CD4-positive, alpha-beta T cell treated with Interleukin-4 for 4 hours (primary cell): ENCODE measurements around the gene P2RY6.

Source experiments
- DNase-seq: peaks from one replicate; pipeline ENCODE4 v3.0.0-alpha.2; 2020

Gene P2RY6

GRCh38 chr11:73237471-73238290 is 34.5 kb upstream of the P2RY6 start:
- DNase-seq, result no peak

- DNase-seq, result no peak
These were observed 33.0 kb upstream of the P2RY6 start for GRCh38 chr11:73239111-73239521.

- DNase-seq, result no peak
These were observed 32.5 kb upstream of the P2RY6 start for GRCh38 chr11:73239571-73240189.

GRCh38 chr11:73240190-73240781 is 31.9 kb upstream of the P2RY6 start:
- DNase-seq, result no peak

GRCh38 chr11:73241300-73241699 is 30.8 kb upstream of the P2RY6 start:
- no peak for DNase-seq

- peak; percentile 36 for DNase-seq
These were observed 29.7 kb upstream of the P2RY6 start for GRCh38 chr11:73242251-73243092.

GRCh38 chr11:73243093-73243485 is 29.0 kb upstream of the P2RY6 start:
- DNase-seq, result no peak

GRCh38 chr11:73244589-73245240 is 27.4 kb upstream of the P2RY6 start:
- no peak for DNase-seq

GRCh38 chr11:73245461-73245860 is 26.7 kb upstream of the P2RY6 start:
- DNase-seq, result no peak

- DNase-seq, result no peak
These were observed 25.8 kb upstream of the P2RY6 start for GRCh38 chr11:73246303-73246702.

- no peak for DNase-seq
These were observed 23.5 kb upstream of the P2RY6 start for GRCh38 chr11:73248526-73249185.

- DNase-seq, result no peak
These were observed 22.8 kb upstream of the P2RY6 start for GRCh38 chr11:73249304-73249703.

- DNase-seq, result no peak
These were observed 22.0 kb upstream of the P2RY6 start for GRCh38 chr11:73249853-73250783.

GRCh38 chr11:73252577-73253191 is 19.5 kb upstream of the P2RY6 start:
- no peak for DNase-seq

- no peak for DNase-seq
These were observed 14.6 kb upstream of the P2RY6 start for GRCh38 chr11:73257342-73258103.

GRCh38 chr11:73258104-73259035 is 13.8 kb upstream of the P2RY6 start:
- no peak for DNase-seq

GRCh38 chr11:73259406-73260126 is 12.6 kb upstream of the P2RY6 start:
- no peak for DNase-seq

- no peak for DNase-seq
These were observed 12.0 kb upstream of the P2RY6 start for GRCh38 chr11:73260127-73260457.
